Measurements from ENCODE around the gene ANKS6. TPM values are rescaled to one million over a fixed set of nuclear protein-coding genes. Genes with fewer than 3 reads are reported as not detected.
"Not testable (repeated sequence)": the region's sequence is repeated elsewhere in the genome, so short reads cannot be mapped to it uniquely, and the experiment has no call there.

ANKS6 gene
- total RNA-seq, 1 donor = 12.7 TPM

DNA sequence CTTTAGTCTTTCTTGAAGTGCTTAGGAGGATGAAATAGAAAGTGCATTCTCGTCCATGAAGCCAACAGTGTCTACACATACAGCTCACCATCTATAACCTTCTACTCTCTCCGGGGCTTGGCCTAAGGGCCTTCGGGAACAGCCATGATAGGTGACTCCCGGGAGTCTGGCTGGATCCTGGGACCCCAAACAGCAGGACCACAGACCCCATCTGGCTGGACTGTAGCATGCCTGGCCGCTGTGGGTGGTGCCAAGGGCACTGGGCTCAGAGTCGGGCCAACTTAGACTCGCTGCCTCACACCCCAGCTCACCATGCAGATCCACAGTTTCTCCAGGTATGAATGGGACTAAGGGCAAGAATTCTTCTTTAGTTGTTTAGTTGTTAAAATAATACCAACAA lies 104.0 kb downstream of the ANKS6 start:
- TF ChIP-seq, protein P1, sequence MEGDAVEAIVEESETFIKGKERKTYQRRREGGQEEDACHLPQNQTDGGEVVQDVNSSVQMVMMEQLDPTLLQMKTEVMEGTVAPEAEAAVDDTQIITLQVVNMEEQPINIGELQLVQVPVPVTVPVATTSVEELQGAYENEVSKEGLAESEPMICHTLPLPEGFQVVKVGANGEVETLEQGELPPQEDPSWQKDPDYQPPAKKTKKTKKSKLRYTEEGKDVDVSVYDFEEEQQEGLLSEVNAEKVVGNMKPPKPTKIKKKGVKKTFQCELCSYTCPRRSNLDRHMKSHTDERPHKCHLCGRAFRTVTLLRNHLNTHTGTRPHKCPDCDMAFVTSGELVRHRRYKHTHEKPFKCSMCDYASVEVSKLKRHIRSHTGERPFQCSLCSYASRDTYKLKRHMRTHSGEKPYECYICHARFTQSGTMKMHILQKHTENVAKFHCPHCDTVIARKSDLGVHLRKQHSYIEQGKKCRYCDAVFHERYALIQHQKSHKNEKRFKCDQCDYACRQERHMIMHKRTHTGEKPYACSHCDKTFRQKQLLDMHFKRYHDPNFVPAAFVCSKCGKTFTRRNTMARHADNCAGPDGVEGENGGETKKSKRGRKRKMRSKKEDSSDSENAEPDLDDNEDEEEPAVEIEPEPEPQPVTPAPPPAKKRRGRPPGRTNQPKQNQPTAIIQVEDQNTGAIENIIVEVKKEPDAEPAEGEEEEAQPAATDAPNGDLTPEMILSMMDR (IDR thresholded peaks at IDR 0.05; ENCODE audit: insufficient read depth, low read length) = no peak
- no peak for DNase-seq (ENCODE audit: low read depth)
- H3K4me3 ChIP-seq (ENCODE audit: low read depth, low read length) = no peak overlapping the region

DNA sequence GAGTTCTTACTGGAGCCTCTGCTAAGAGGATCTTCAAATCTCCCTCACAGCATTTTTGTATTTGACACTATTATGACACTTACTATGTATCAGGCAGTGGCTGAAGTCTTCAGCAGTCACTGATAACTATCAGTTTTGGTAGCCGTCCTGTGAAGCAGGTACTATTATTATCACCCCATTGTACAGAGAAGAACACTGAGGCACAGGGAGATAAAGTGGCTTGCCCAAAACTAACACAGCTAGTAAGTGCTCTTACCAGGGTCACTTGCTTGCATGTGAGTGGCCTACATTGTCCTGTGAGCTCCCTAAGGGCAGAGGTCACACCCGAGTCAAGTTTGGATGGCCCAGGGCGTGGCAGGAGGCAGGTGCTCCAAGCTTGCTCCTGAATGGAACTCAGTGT lies 104.5 kb downstream of the ANKS6 start:
- H3K4me3 ChIP-seq (ENCODE audit: low read depth, low read length) = no peak overlapping the region
- no peak for DNase-seq (ENCODE audit: low read depth)
- TF ChIP-seq, protein P1 (IDR thresholded peaks at IDR 0.05; ENCODE audit: insufficient read depth, low read length) = no peak

DNA sequence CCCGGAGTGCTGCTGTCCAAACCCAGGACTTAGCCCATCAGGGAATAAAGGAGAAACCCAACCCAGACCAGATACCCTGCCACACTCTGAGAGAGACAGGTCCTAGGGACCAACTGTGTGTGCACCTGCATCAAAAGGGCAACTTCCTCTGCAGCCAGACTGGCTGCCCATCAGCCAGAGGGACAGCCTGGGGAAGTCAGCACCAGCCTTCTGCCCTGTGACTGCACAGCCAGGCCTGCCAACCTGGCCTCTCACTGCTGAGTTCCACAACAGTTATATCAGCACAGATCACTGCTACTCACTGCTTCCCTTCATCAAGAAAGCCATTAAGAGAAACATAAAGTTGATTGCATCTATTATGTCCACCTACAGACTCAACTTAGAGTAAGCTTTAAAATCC lies 105.7 kb downstream of the ANKS6 start:
- H3K4me3 ChIP-seq (ENCODE audit: low read depth, low read length) = no peak overlapping the region
- no peak for DNase-seq (ENCODE audit: low read depth)
- TF ChIP-seq, protein P1 (IDR thresholded peaks at IDR 0.05; ENCODE audit: insufficient read depth, low read length) = no peak

DNA sequence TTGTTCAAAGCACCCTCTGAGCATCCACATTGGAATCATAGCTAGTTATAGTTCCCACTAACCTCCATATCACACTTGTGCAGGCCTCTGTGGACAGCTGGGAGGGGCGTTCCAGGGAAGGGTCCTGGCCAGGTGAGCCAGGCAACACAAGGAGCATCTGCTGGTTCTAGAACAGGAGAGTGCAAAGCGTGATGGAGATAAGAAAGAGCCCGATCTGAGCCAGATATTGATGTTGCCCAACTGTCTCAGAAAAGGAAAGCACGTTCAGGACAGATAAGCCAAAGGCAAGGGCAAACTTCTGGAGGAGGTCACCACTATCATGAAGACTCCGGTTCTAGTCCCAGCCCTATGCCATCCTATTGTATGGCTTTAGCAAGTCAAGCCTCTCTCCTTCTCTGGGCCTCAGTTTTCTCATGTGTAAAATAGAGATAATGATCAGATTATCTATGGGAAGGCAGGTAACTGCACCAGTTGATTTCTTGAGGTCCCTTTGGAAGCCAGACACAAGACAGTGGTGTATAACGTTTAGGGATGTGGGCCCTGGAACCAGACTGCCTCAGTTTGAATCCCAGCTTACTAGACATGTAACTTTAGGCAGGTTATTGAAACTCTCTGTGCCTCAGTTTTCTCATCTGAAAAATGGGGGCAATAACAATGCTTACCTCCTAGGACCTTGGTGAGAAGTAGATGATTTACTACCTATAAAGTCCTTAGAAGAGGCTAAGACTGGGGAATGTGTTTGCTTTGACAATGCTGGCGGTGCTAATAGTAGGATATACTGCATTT lies 107.5 kb downstream of the ANKS6 start:
- TF ChIP-seq, protein P1 (IDR thresholded peaks at IDR 0.05; ENCODE audit: insufficient read depth, low read length) = no peak
- DNase-seq (ENCODE audit: low read depth) = no peak
- no peak overlapping the region for H3K4me3 ChIP-seq (ENCODE audit: low read depth, low read length)

DNA sequence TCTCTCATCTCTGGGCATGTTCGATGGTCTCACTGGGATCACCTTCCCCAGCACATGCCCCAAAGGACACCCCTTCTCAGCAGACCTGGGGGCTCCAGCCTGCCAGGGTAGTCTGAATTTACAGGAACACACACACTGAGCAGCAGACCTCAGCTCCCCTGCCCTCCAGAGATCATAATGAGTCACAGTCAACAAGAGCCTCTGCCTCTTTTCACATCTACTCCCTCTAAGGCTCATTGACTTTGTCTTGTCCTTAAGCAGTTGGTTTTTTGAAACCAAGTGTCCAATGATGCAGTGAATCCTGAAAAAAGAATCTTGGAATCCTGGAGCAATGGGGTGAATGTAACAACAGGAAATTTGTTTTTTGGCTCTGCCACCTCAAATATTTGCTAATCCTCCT lies 108.4 kb downstream of the ANKS6 start:
- TF ChIP-seq, protein P1 (IDR thresholded peaks at IDR 0.05; ENCODE audit: insufficient read depth, low read length) = no peak
- no peak for DNase-seq (ENCODE audit: low read depth)
- no peak overlapping the region for H3K4me3 ChIP-seq (ENCODE audit: low read depth, low read length)

DNA sequence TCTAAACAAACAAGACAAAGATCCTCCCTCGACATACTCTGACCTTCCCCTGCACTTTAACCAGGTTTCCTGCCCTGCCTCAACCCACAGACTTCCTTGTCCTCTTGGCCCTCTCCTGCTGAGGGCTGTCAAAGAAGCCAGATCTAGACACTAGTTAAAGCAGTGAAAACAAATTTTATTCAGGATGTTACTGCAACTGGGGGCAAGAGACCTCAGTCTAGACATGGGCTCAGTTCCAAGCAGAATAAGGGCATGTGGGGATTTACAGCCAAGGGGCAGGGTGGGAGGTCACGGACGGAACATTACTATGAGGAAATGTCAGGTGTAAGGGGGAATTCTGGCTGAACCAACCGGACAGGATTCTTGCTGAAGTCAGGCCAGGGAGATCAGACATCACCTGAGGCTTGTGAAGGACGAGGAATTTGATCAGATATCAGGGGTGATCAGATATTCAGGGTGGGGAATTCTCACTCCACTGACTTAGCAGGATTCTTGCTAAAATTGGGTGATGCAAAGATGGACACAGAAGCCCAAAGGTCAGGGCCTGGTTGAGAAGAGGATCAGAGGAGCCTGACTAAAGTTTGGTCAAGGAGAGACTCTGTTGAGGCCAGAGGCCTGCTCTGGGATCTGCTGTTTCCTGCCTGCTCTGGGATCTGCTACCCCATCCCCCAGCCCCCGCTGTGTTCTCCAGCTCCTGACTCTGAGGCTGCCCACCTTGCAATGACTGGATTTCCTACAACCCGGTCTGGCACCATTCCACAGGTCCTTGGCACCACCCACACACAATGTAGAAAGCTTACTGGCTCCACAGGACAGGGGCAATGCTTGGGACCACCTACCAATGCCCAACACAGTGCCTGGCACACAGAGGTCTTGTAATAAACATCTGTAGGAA lies 109.1 kb downstream of the ANKS6 start:
- H3K4me3 ChIP-seq (ENCODE audit: low read depth, low read length) = no peak overlapping the region
- DNase-seq (ENCODE audit: low read depth) = no peak
- TF ChIP-seq, protein P1 (IDR thresholded peaks at IDR 0.05; ENCODE audit: insufficient read depth, low read length) = no peak

DNA sequence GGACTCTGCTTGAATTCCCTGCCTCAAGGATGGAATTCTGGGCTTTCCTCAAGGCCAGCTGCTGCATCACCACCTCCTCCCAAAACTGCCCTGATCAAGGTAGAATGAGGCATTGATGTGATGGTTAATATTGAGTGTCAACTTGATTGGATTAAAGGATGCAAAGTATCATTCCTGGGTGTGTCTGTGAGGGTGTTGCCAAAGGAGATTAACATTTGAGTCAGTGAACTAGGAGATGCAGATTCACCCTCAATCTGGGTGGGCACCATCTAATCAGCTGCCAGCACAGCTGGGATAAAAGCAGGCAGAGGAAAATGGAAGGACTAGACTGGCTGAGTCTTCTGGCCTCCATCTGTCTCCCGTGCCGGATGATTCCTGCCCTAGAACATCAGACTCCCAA lies 111.5 kb downstream of the ANKS6 start:
- not testable (repeated sequence) for DNase-seq (ENCODE audit: low read depth); H3K4me3 ChIP-seq (ENCODE audit: low read depth, low read length)
